GM19468 (cell line): ENCODE measurements around the gene PLEKHA3.

ENCODE experiments used
- ATAC-seq: cut with Tn5 transposase; IDR thresholded peaks from one replicate; pipeline ENCODE4 v1.9.1; 2021; ENCODE audit warnings: mild to moderate bottlenecking, moderate library complexity, moderate number of reproducible peaks; ENCODE audit not compliant: unreplicated experiment; ENCODE audit errors: extremely low read depth

The PLEKHA3 gene

GRCh38 chr2:178478439-178479274 is 1.6 kb upstream of the PLEKHA3 start, which contains the start of gene FKBP7:
Gene FKBP7, minus strand, starts transcription at chr2:178478600. Its CDS starts 101 bp downstream, at chr2:178478499.
- peak; percentile 8 for ATAC-seq

- ATAC-seq = no peak
These were observed 1.0 kb upstream of the PLEKHA3 start for GRCh38 chr2:178479275-178479616.

GRCh38 chr2:178479758-178480226 is 465 bp upstream of the PLEKHA3 start:
- no peak for ATAC-seq

GRCh38 chr2:178482437-178482836 is 2.2 kb downstream of the PLEKHA3 start:
- ATAC-seq = peak; percentile 20

- no peak for ATAC-seq
These were observed 4.2 kb downstream of the PLEKHA3 start for GRCh38 chr2:178484245-178485041.

- no peak for ATAC-seq
These were observed 5.1 kb downstream of the PLEKHA3 start for GRCh38 chr2:178485356-178485755.

- no peak for ATAC-seq
These were observed 11.4 kb downstream of the PLEKHA3 start for GRCh38 chr2:178491612-178492011.

- no peak for ATAC-seq
These were observed 15.8 kb downstream of the PLEKHA3 start for GRCh38 chr2:178496049-178496448.

GRCh38 chr2:178498137-178498536 is 17.9 kb downstream of the PLEKHA3 start:
- no peak for ATAC-seq

GRCh38 chr2:178499640-178500039 is 19.4 kb downstream of the PLEKHA3 start:
- ATAC-seq = no peak

GRCh38 chr2:178502751-178503150 is 22.5 kb downstream of the PLEKHA3 start:
- no peak for ATAC-seq

- ATAC-seq = no peak
These were observed 25.8 kb downstream of the PLEKHA3 start for GRCh38 chr2:178506101-178506500.

GRCh38 chr2:178506524-178506923 is 26.3 kb downstream of the PLEKHA3 start:
- no peak for ATAC-seq

- ATAC-seq = no peak
These were observed 26.7 kb downstream of the PLEKHA3 start for GRCh38 chr2:178506949-178507348.

GRCh38 chr2:178508646-178509045 is 28.4 kb downstream of the PLEKHA3 start:
- ATAC-seq = no peak

- no peak for ATAC-seq
These were observed 30.1 kb downstream of the PLEKHA3 start for GRCh38 chr2:178510384-178510783.

- no peak for ATAC-seq
These were observed 32.2 kb downstream of the PLEKHA3 start for GRCh38 chr2:178512484-178512883.

GRCh38 chr2:178513876-178514275 is 33.6 kb downstream of the PLEKHA3 start:
- no peak for ATAC-seq

- ATAC-seq = no peak
These were observed 34.4 kb downstream of the PLEKHA3 start for GRCh38 chr2:178514664-178515063.

GRCh38 chr2:178517496-178517895 is 37.2 kb downstream of the PLEKHA3 start:
- no peak for ATAC-seq
